IPS DF 6.9 (cell line): ENCODE measurements around the gene SRP68.

Source experiments
- DNase-seq: peaks from one replicate; pipeline ENCODE4 v3.0.0-alpha.2; 2013; ENCODE audit warnings: low read depth, low spot score
- H3K27ac ChIP-seq: one replicate; pipeline ENCODE4 v1.5.1; 2013; ENCODE audit warnings: low read length, control low read depth
- H3K27me3 ChIP-seq: 2 replicates; pipeline ENCODE4 v1.6.1; 2013; ENCODE audit warnings: mild to moderate bottlenecking, low read length; ENCODE audit not compliant: control insufficient read depth, insufficient read depth
- H3K36me3 ChIP-seq: 2 replicates; pipeline ENCODE4 v1.6.1; 2013; ENCODE audit warnings: low read length; ENCODE audit not compliant: control insufficient read depth, insufficient read depth
- H3K4me1 ChIP-seq: 2 replicates; pipeline ENCODE4 v1.6.1; 2013; ENCODE audit warnings: low read length; ENCODE audit not compliant: control insufficient read depth, insufficient read depth
- H3K4me3 ChIP-seq: 2 replicates; pipeline ENCODE4 v1.5.1; 2013; ENCODE audit warnings: mild to moderate bottlenecking, low read length
- H3K9me3 ChIP-seq: 2 replicates; pipeline ENCODE4 v1.6.1; 2013; ENCODE audit warnings: low read length, inconsistent platforms; ENCODE audit not compliant: control insufficient read depth, insufficient read depth
- WGBS: extraction: QIAGEN DNeasy Blood & Tissue Kit; methylation state at CpG from one replicate; pipeline ENCODE4 v1.1.7; 2013; ENCODE audit warnings: mixed read lengths, missing lambda C conversion rate; ENCODE audit not compliant: insufficient read length, insufficient coverage; 5-methylcytosine and 5-hydroxymethylcytosine counted together

Gene SRP68

GRCh38 chr17:76089680-76090516 lies 17.6 kb upstream of the SRP68 start:
- H3K9me3 ChIP-seq, result no peaks in the 10 kb centered on the region
- no peak overlapping the region for H3K27ac ChIP-seq
- no peak for DNase-seq
- H3K4me3 ChIP-seq, result no peak overlapping the region
- WGBS, result no CpG with 5 or more reads among the region's 32 CpGs
- no peaks in the 10 kb centered on the region for H3K27me3 ChIP-seq
- peaks cover 32% of the 10 kb centered on the region for H3K36me3 ChIP-seq
- no peaks in the 10 kb centered on the region for H3K4me1 ChIP-seq

DNA sequence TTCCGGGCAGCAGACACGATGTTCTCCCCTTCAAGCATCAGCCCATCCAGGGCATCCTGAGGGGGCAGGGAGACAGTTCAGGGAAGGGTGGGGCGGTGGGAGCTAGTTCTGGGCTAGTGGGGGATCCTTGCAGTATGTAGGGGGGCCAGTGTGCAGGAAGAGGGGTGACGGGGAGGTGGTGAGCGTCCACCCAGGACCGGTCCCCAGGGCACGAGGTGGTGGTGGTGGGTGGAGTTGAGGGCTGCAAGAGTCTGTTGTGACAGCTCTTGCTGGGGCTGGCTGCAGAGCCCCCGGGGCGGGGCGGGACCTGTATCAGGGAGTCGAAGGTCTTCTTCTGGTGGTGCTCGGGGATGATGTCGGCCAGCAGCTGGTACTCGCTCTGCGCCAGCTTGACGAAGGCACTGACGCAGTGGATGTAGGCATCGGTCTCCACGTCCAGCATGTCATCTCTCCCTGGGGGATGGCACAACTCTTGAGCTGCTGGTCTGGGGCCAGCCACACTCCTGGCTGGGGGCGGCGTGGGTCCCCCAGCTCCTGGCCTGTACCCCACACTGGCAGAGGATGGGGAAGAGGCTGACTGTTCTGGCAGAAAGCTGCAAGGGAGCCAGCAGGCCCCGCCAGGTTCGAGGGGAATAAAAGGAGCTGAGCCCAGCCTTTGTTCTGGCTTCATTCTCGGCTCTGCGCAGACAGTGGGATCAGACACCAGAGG lies 16.7 kb upstream of the SRP68 start:
- DNase-seq, result no peak
- no peak overlapping the region for H3K4me3 ChIP-seq
- H3K9me3 ChIP-seq, result no peaks in the 10 kb centered on the region
- no peaks in the 10 kb centered on the region for H3K27me3 ChIP-seq
- H3K27ac ChIP-seq, result no peak overlapping the region
- peaks cover 32% of the 10 kb centered on the region for H3K36me3 ChIP-seq
- H3K4me1 ChIP-seq, result no peaks in the 10 kb centered on the region
- no CpG with 5 or more reads among the region's 25 CpGs for WGBS

- Histone ChIP-seq H3K27ac (no peak overlapping the region), H3K9me3 (no peaks in the 10 kb centered on the region), H3K4me3 (no peak overlapping the region), H3K27me3 (no peaks in the 10 kb centered on the region), H3K4me1 (no peaks in the 10 kb centered on the region), H3K36me3 (peaks cover 24% of the 10 kb centered on the region)
- no CpG with 5 or more reads among the region's 25 CpGs for WGBS
- DNase-seq, result no peak
Measured at GRCh38 chr17:76088041-76088867, 15.9 kb upstream of the SRP68 start.

DNA sequence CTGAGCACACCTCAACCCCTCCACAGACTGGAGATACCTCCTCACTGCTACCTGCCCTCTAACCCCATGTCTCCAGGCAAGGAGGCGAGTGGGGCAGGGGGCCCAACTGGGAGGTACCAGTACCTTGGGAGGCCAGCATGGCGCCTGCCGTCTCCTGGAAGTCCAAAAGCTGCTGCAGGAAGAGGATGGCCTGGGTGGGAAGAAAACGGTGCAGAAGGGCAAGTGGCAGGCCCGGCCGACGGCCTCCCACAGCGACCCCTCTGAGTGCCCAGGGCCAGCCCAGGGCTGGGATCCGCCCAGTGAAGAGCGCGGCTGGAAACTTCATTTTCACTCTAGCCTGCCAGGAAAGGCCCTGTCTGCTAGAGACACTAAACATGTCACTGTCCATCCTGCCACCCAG lies 15.2 kb upstream of the SRP68 start:
- H3K27me3 ChIP-seq, result no peaks in the 10 kb centered on the region
- H3K36me3 ChIP-seq, result peaks cover 24% of the 10 kb centered on the region
- no peaks in the 10 kb centered on the region for H3K9me3 ChIP-seq
- H3K4me3 ChIP-seq, result no peak overlapping the region
- no peak overlapping the region for H3K27ac ChIP-seq
- DNase-seq, result no peak
- no CpG with 5 or more reads among the region's 11 CpGs for WGBS
- no peaks in the 10 kb centered on the region for H3K4me1 ChIP-seq

- Histone ChIP-seq H3K9me3 (no peaks in the 10 kb centered on the region), H3K4me1 (no peaks in the 10 kb centered on the region), H3K36me3 (peaks cover 24% of the 10 kb centered on the region), H3K4me3 (no peak overlapping the region), H3K27ac (no peak overlapping the region), H3K27me3 (no peaks in the 10 kb centered on the region)
- no peak for DNase-seq
- no CpG with 5 or more reads among the region's 9 CpGs for WGBS
Measured at GRCh38 chr17:76086384-76086783, 14.1 kb upstream of the SRP68 start.

- no CpG with 5 or more reads among the region's 13 CpGs for WGBS
- H3K27me3 ChIP-seq, result no peaks in the 10 kb centered on the region
- no peaks in the 10 kb centered on the region for H3K9me3 ChIP-seq
- no peak overlapping the region for H3K27ac ChIP-seq
- H3K4me3 ChIP-seq, result no peak overlapping the region
- no peak for DNase-seq
- peaks cover 24% of the 10 kb centered on the region for H3K36me3 ChIP-seq
- H3K4me1 ChIP-seq, result no peaks in the 10 kb centered on the region
Measured at GRCh38 chr17:76085731-76086366, 13.5 kb upstream of the SRP68 start.

DNA sequence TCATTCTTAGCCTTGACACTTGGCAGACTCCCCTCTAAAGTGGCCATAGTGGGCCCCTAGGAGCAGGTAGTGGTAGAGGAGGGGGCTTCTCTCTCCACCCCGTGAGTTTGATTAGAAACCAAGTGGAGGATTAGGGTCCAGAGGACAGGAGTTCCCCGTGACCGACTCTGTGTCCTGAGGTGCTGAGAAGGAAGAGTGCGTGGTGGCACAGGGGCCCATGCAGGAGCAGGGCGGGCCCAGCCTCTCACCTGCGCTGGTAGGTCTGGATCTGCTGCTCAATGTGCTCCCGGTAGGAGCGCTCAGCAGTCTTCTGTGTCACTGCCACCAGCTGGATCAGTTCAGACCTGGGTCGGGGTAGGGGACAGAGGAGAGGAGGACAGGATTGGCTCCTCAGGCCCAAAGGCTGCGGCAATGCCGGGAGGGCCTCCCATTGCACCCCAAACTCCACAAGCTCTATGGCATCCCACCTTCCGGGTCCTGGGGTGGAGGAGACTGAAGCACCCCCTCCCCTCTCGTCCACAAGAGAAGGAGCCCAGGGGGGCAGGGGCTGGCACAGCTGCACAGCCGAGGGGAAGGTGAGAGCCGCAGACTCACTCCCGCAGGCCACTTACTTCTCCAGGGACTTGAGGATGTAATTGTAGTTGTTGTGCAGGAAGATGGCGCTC lies 12.9 kb upstream of the SRP68 start:
- Histone ChIP-seq H3K4me1 (peaks cover 4% of the 10 kb centered on the region), H3K9me3 (no peaks in the 10 kb centered on the region), H3K36me3 (peaks cover 24% of the 10 kb centered on the region), H3K27me3 (no peaks in the 10 kb centered on the region), H3K4me3 (no peak overlapping the region), H3K27ac (no peak overlapping the region)
- WGBS, result no CpG with 5 or more reads among the region's 17 CpGs
- DNase-seq, result no peak

GRCh38 chr17:76083536-76084182 lies 11.3 kb upstream of the SRP68 start:
- Histone ChIP-seq H3K27me3 (peaks cover 6% of the 10 kb centered on the region; the same call in 1 of the 2 replicates), H3K4me3 (no peak overlapping the region), H3K9me3 (no peaks in the 10 kb centered on the region), H3K27ac (no peak overlapping the region), H3K36me3 (peaks cover 20% of the 10 kb centered on the region), H3K4me1 (peaks cover 13% of the 10 kb centered on the region)
- WGBS, result no CpG with 5 or more reads among the region's 15 CpGs
- DNase-seq, result no peak

- Histone ChIP-seq H3K27me3 (peaks cover 14% of the 10 kb centered on the region; the same call in 1 of the 2 replicates), H3K27ac (no peak overlapping the region), H3K4me1 (peaks cover 13% of the 10 kb centered on the region), H3K4me3 (no peak overlapping the region), H3K9me3 (no peaks in the 10 kb centered on the region), H3K36me3 (peaks cover 17% of the 10 kb centered on the region)
- WGBS, result no CpG with 5 or more reads among the region's 20 CpGs
- DNase-seq, result no peak
Measured at GRCh38 chr17:76082326-76083251, 10.3 kb upstream of the SRP68 start.
